Natural killer cell (primary cell): ENCODE results near the gene CPA2. TPM values are rescaled to one million over a fixed set of nuclear protein-coding genes. Genes with fewer than 3 reads are reported as not detected.

Experiments used
- ATAC-seq, 3 donors: fragments of 150-1000 bp in 2 of 3; fragments of 200-7000 bp in 1 of 3; cut with Tn5 transposase; 1 replicate in 1 of 3; 2 replicates in 2 of 3; pipeline ENCODE4 v1.10.0; 2021; ENCODE audit warnings: mild to moderate bottlenecking in 2 of 3, moderate library complexity in 2 of 3
- DNase-seq, 2 donors: peaks; one replicate each; pipeline versions ENCODE4 v3.0.0 to v3.0.0-alpha.2; 2013 to 2021; ENCODE audit warnings: mixed read lengths in 1 of 2
- H3K27ac ChIP-seq: one replicate; pipeline ENCODE4 v1.5.1; 2013; ENCODE audit warnings: mild to moderate bottlenecking, low read length
- H3K27me3 ChIP-seq: one replicate; pipeline ENCODE4 v1.6.1; 2013; ENCODE audit warnings: low read length; ENCODE audit not compliant: control insufficient read depth, insufficient read depth
- H3K36me3 ChIP-seq: one replicate; pipeline ENCODE4 v1.6.1; 2013; ENCODE audit warnings: low read length; ENCODE audit not compliant: control insufficient read depth, insufficient read depth
- H3K4me1 ChIP-seq: one replicate; pipeline ENCODE4 v1.6.1; 2013; ENCODE audit warnings: low read length; ENCODE audit not compliant: control insufficient read depth, insufficient read depth
- H3K4me3 ChIP-seq: one replicate; pipeline ENCODE4 v1.5.1; 2013; ENCODE audit warnings: low read length
- H3K9me3 ChIP-seq: one replicate; pipeline ENCODE4 v1.6.1; 2013; ENCODE audit warnings: low read length; ENCODE audit not compliant: control insufficient read depth, insufficient read depth
- H3K27ac Mint-ChIP-seq, 2 donors: one replicate each; pipeline ENCODE4 v1.8.0; 2022; ENCODE audit warnings: mild to moderate bottlenecking in 2 of 2, mixed read lengths in 2 of 2, moderate library complexity in 1 of 2
- H3K27me3 Mint-ChIP-seq, 2 donors: one replicate each; pipeline ENCODE4 v1.8.0; 2022; ENCODE audit warnings: low read depth in 2 of 2, mixed read lengths in 2 of 2
- H3K36me3 Mint-ChIP-seq: one replicate; pipeline ENCODE4 v1.8.0; 2022; ENCODE audit warnings: mixed read lengths
- H3K4me1 Mint-ChIP-seq, 2 donors: one replicate each; pipeline ENCODE4 v1.8.0; 2022; ENCODE audit warnings: mixed read lengths in 2 of 2
- H3K4me3 Mint-ChIP-seq: one replicate; pipeline ENCODE4 v1.8.0; 2022; ENCODE audit warnings: mild to moderate bottlenecking, moderate library complexity, mixed read lengths
- H3K9me3 Mint-ChIP-seq, 2 donors: one replicate each; pipeline ENCODE4 v1.8.0; 2022; ENCODE audit warnings: mixed read lengths in 2 of 2
- WGBS: methylation state at CpG from one replicate; pipeline ENCODE4 v1.1.7; 2013; ENCODE audit warnings: missing lambda C conversion rate; ENCODE audit not compliant: insufficient coverage; 5-methylcytosine and 5-hydroxymethylcytosine counted together
- intact Hi-C: fragments of 100-400 bp; cut with micrococcal nuclease; formaldehyde crosslinking; loops from one replicate; pipeline ENCODE4 v1.14.2; 2022
- total RNA-seq, 4 donors: library from RNA; stranded (reverse); fragments of 120-200 nt in 1 of 4; gene quantifications; one replicate each; pipeline versions ENCODE4 v1.2.3 to v1.2.4, GENCODE V29; 2013 to 2022
- TF ChIP-seq, protein P1 (sequence below): fragments of 200-600 bp; IDR thresholded peaks from one replicate; pipeline ENCODE4 v1.8.0; 2022; ENCODE audit warnings: antibody characterized with exemption

CPA2 gene
- total RNA-seq, 3 donors from 2014 or later (not counting 1 experiment from before 2014, with no cell fraction given) = not detected

DNA sequence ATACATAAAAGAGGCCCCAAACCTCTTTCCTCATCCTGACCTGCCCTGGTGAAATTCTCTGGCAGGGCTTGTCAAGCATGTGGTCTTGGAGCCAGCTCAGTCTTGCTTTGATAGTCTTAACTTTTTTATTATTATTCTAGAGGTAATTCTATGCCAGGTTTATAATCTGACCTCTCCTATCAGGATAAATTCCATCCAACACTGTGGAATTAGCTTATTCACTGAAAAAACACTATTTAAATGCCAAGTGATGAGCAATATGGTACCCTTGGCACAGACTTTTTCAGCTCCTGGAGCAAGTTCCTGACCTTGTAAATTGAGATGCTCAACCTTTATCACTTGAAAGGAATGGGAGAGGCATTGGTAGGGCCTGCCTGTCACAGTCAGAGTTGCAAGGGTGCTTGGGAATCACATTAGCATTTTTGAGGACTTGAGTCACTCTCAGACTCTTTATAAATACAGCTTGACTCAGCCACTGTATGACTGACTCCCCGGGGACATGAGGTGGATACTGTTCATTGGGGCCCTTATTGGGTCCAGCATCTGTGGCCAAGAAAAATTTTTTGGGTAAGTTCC is 26.1 kb downstream of the CPA2 start, which contains the start of gene CPA4:
CPA4 (plus strand) TSS at position 480 of the 576 bp plus-strand sequence; CDS start at position 500, 20 bp downstream.
- no peaks in the 10 kb centered on the region for H3K9me3 Mint-ChIP-seq
- no peaks in the 10 kb centered on the region for H3K27me3 ChIP-seq
- intact Hi-C loops = no loop called here

DNA sequence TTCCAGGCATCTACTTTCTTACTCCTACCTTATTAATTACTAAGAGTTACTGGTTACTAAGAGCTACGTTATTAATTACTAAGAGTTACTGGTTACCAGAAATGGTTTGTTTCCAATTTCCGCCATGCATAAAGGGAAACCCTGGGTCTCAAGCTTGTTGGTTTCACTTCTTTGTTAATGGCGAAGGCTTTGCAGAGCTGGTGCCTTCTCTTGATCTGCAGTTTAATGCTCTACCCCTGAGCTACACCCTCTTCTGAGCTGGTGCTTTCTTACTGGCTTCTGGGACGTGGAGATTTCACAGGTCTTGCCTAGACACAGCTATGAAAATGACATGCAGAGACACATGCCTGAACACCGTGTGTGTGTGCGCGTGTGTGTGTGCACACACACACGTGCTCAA is 26.9 kb downstream of the CPA2 start:
- no peak overlapping the region for H3K27ac Mint-ChIP-seq

More for the DNA sequence above, 26.1 kb downstream of the CPA2 start, which contains the start of gene CPA4:
- Histone ChIP-seq H3K27ac (no peak within 1 kb of the TSS), H3K4me3 (no peak within 1 kb of the TSS), H3K9me3 (no peaks in the 10 kb centered on the region), H3K36me3 (no peaks in the 10 kb centered on the region), H3K4me1 (no peaks in the 10 kb centered on the region)
- ATAC-seq = no peak
- H3K36me3 Mint-ChIP-seq = no peaks in the 10 kb centered on the region
- TF ChIP-seq, protein P1, sequence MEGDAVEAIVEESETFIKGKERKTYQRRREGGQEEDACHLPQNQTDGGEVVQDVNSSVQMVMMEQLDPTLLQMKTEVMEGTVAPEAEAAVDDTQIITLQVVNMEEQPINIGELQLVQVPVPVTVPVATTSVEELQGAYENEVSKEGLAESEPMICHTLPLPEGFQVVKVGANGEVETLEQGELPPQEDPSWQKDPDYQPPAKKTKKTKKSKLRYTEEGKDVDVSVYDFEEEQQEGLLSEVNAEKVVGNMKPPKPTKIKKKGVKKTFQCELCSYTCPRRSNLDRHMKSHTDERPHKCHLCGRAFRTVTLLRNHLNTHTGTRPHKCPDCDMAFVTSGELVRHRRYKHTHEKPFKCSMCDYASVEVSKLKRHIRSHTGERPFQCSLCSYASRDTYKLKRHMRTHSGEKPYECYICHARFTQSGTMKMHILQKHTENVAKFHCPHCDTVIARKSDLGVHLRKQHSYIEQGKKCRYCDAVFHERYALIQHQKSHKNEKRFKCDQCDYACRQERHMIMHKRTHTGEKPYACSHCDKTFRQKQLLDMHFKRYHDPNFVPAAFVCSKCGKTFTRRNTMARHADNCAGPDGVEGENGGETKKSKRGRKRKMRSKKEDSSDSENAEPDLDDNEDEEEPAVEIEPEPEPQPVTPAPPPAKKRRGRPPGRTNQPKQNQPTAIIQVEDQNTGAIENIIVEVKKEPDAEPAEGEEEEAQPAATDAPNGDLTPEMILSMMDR = no peak
- no peak for DNase-seq
- no peak within 1 kb of the TSS for H3K27ac Mint-ChIP-seq
- no peaks in the 10 kb centered on the region for H3K27me3 Mint-ChIP-seq
- WGBS = 69% methylated on average over 1 of the region's 1 CpG
- no peak within 1 kb of the TSS for H3K4me3 Mint-ChIP-seq
- no peaks in the 10 kb centered on the region for H3K4me1 Mint-ChIP-seq

DNA sequence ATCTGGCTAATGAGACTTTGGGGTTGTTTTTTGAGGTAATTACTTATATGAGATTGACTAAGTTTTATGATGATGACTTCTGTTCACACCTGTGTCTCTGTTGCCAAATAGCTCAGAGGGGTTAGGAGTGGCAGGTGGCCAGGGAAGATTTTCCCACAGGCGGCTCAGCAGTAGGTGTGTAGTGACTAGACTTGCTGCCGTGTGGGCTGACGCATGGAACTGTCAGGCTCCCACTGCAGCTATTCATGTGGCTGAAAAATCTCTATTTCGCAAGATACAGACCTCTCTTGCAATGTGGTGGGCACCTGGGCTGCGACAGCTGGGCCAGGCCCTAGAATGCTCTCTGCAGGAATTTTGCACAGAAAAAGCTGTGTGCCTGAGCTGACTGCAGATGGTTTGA is 27.7 kb downstream of the CPA2 start:
- ATAC-seq = no peak

More for the DNA sequence above, 26.9 kb downstream of the CPA2 start:
- DNase-seq (no peak), ATAC-seq (no peak)
- Mint-ChIP-seq H3K27me3 (peaks cover 0 to 3% of the 10 kb centered on the region in 2 donors), H3K9me3 (no peaks in the 10 kb centered on the region), H3K4me1 (no peaks in the 10 kb centered on the region), H3K4me3 (no peak overlapping the region), H3K36me3 (no peaks in the 10 kb centered on the region)
- Histone ChIP-seq H3K36me3 (no peaks in the 10 kb centered on the region), H3K9me3 (no peaks in the 10 kb centered on the region), H3K4me1 (no peaks in the 10 kb centered on the region), H3K4me3 (no peak overlapping the region), H3K27me3 (no peaks in the 10 kb centered on the region), H3K27ac (no peak overlapping the region)
- WGBS = 64% methylated on average over 7 of the region's 8 CpGs
- intact Hi-C loops = no loop called here
- TF ChIP-seq, protein P1 = no peak

More for the DNA sequence above, 27.7 kb downstream of the CPA2 start:
- Mint-ChIP-seq H3K27me3 (peaks cover 0 to 10% of the 10 kb centered on the region in 2 donors), H3K4me3 (no peak overlapping the region), H3K27ac (no peak overlapping the region), H3K4me1 (no peaks in the 10 kb centered on the region), H3K36me3 (no peaks in the 10 kb centered on the region), H3K9me3 (no peaks in the 10 kb centered on the region)
- no peak for DNase-seq
- intact Hi-C loops = no loop called here
- Histone ChIP-seq H3K36me3 (no peaks in the 10 kb centered on the region), H3K4me1 (no peaks in the 10 kb centered on the region), H3K4me3 (no peak overlapping the region), H3K27me3 (no peaks in the 10 kb centered on the region), H3K27ac (no peak overlapping the region), H3K9me3 (no peaks in the 10 kb centered on the region)
- TF ChIP-seq, protein P1 = no peak
- WGBS = 64% methylated on average over 5 of the region's 5 CpGs
